Endothelial cell of umbilical vein (primary cell): Measurements from ENCODE around the gene OCA2. TPM values are rescaled to one million over a fixed set of nuclear protein-coding genes. Genes with fewer than 3 reads are reported as not detected.

Source experiments
- BruUV-seq: library from RNA; stranded (reverse); fragments of 400-500 nt; replicated peaks from 2 replicates; lab custom pipeline; 2021; lab: Mats Ljungman, UMichigan
- CTCF ChIA-PET: fragments of 300-600, 350-600 bp; sonication (Branson Sonifier 250); formaldehyde crosslinking; loops from one replicate; lab custom pipeline; 2021; ENCODE audit warnings: antibody characterized with exemption, inconsistent platforms; lab: Charles Lee
- POLR2A ChIA-PET: fragments of 300-600, 350-600 bp; sonication (Branson Sonifier 250); formaldehyde crosslinking; loops from one replicate; lab custom pipeline; 2021; ENCODE audit warnings: antibody characterized with exemption, inconsistent platforms; lab: Charles Lee
- DNase-seq: peaks from one replicate; pipeline ENCODE4 v3.0.0-alpha.2; 2011; ENCODE audit warnings: low read depth, low spot score
- FAIRE-seq: peaks from 2 replicates; lab custom pipeline; 2011; peaks lifted over from hg19 to GRCh38; lab: Jason Lieb, UNC
- H2AFZ ChIP-seq: 2 replicates; pipeline ENCODE4 v1.6.0; 2012; ENCODE audit warnings: low read depth, low read length, control low read depth, inconsistent platforms
- H3K27ac ChIP-seq: 2 replicates; pipeline ENCODE4 v1.5.1; 2011; ENCODE audit warnings: low read depth, mild to moderate bottlenecking, control low read depth, low read length, moderate library complexity; ENCODE audit not compliant: insufficient read depth
- H3K27me3 ChIP-seq, 2 experiments: 2 replicates each; pipeline versions ENCODE4 v1.6.0 to v1.6.1; 2011; ENCODE audit warnings: low read length in 2 of 2, mixed read lengths in 1 of 2; ENCODE audit not compliant: control insufficient read depth in 2 of 2, insufficient read depth in 2 of 2
- H3K36me3 ChIP-seq, 2 experiments: 2 replicates in 1 of 2; 3 replicates in 1 of 2; pipeline ENCODE4 v1.5.1; 2011; ENCODE audit warnings: low read length in 2 of 2, mild to moderate bottlenecking in 1 of 2, moderate library complexity in 1 of 2; ENCODE audit not compliant: control insufficient read depth in 2 of 2, insufficient read depth in 2 of 2; ENCODE audit errors: extremely low read depth in 1 of 2
- H3K4me1 ChIP-seq: 3 replicates; pipeline ENCODE4 v1.5.1; 2011; ENCODE audit warnings: mild to moderate bottlenecking, low read length; ENCODE audit not compliant: control insufficient read depth, insufficient read depth; ENCODE audit errors: extremely low read depth
- H3K4me2 ChIP-seq: 2 replicates; pipeline ENCODE4 v1.6.1; 2011; ENCODE audit warnings: low read length, control low read depth, mixed read lengths; ENCODE audit not compliant: insufficient read depth
- H3K4me3 ChIP-seq, 3 experiments: fragments of 200-600 bp in 1 of 3; sonication (generic), shearing (Covaris generic) in 1 of 3; replicated peaks in 1 of 3; 2 replicates each; pipeline ENCODE4 v1.5.1; 2011 to 2016; ENCODE audit warnings: control low read depth in 3 of 3, low read length in 3 of 3, mild to moderate bottlenecking in 2 of 3, inconsistent platforms in 1 of 3, low read depth in 1 of 3, moderate library complexity in 1 of 3; ENCODE audit not compliant: insufficient read depth in 1 of 3
- H3K79me2 ChIP-seq: 2 replicates; pipeline ENCODE4 v1.6.0; 2012; ENCODE audit warnings: low read length, inconsistent platforms; ENCODE audit not compliant: control insufficient read depth, insufficient read depth
- H3K9ac ChIP-seq: replicated peaks from 2 replicates; pipeline ENCODE3; 2011; ENCODE audit warnings: low read length, control low read depth; ENCODE audit not compliant: insufficient read depth; ENCODE audit errors: extremely low read depth
- H3K9me1 ChIP-seq: replicated peaks from 3 replicates; pipeline ENCODE4 v1.6.0; 2011; ENCODE audit warnings: mild to moderate bottlenecking, low read length; ENCODE audit not compliant: control insufficient read depth, insufficient read depth; ENCODE audit errors: extremely low read depth
- H3K9me3 ChIP-seq: replicated peaks from 2 replicates; pipeline ENCODE4 v1.5.1; 2012; ENCODE audit warnings: low read length, inconsistent platforms; ENCODE audit not compliant: control insufficient read depth, insufficient read depth
- H4K20me1 ChIP-seq: replicated peaks from 2 replicates; pipeline ENCODE3; 2011; ENCODE audit warnings: mild to moderate bottlenecking, low read length; ENCODE audit not compliant: control insufficient read depth, insufficient read depth; ENCODE audit errors: extremely low read depth
- CTCF ChIP-seq, 2 donors: IDR thresholded peaks; 1 replicate in 1 of 2; 2 replicates in 1 of 2; pipeline ENCODE4 v1.5.1; 2011; ENCODE audit warnings: low read length in 2 of 2, mild to moderate bottlenecking in 2 of 2, moderate library complexity in 2 of 2, control low read depth in 1 of 2, inconsistent platforms in 1 of 2, low read depth in 1 of 2; ENCODE audit not compliant: insufficient read depth in 1 of 2; ENCODE audit errors: extremely low read depth in 1 of 2
- EZH2 ChIP-seq: IDR thresholded peaks from 2 replicates; pipeline ENCODE4 v1.6.1; 2012; ENCODE audit warnings: borderline replicate concordance, low read depth, mild to moderate bottlenecking, moderate library complexity, low read length, inconsistent platforms; ENCODE audit not compliant: severe bottlenecking
- FOS ChIP-seq: IDR thresholded peaks from 2 replicates; pipeline ENCODE4 v1.6.1; 2011; ENCODE audit warnings: mild to moderate bottlenecking, low read length, moderate library complexity, borderline replicate concordance; ENCODE audit not compliant: insufficient read depth
- GATA2 ChIP-seq: IDR thresholded peaks from 2 replicates; pipeline ENCODE4 v1.7.0; 2011; ENCODE audit warnings: low read depth, mild to moderate bottlenecking, moderate library complexity, mixed read lengths, low read length; ENCODE audit not compliant: insufficient read length, insufficient read depth
- JUN ChIP-seq: IDR thresholded peaks from 2 replicates; pipeline ENCODE4 v1.6.1; 2011; ENCODE audit warnings: borderline replicate concordance, low read depth; ENCODE audit not compliant: insufficient read length, insufficient read depth
- MAX ChIP-seq: IDR thresholded peaks from 2 replicates; pipeline ENCODE4 v1.6.1; 2011; ENCODE audit not compliant: insufficient read depth, insufficient read length
- MYC ChIP-seq: IDR thresholded peaks from one replicate; pipeline ENCODE4 v1.6.1; 2011; ENCODE audit warnings: mild to moderate bottlenecking, low read depth, low read length
- POLR2A ChIP-seq: IDR thresholded peaks from 2 replicates; pipeline ENCODE4 v1.6.1; 2012; ENCODE audit warnings: low read depth, mild to moderate bottlenecking, control low read depth, low read length
- POLR2AphosphoS5 ChIP-seq: IDR thresholded peaks from 2 replicates; pipeline ENCODE4 v1.6.1; 2012; ENCODE audit warnings: low read depth, mild to moderate bottlenecking, control low read depth, low read length, moderate library complexity; ENCODE audit not compliant: insufficient read depth
- dilution Hi-C: fragments of 300-500 bp; cut with MboI; formaldehyde crosslinking; loops from one replicate; pipeline ENCODE4 v1.15.0; 2019; ENCODE audit warnings: low sequenced_read_pairs; ENCODE audit not compliant: extremely low pct_ligation_motif_present
- intact Hi-C: fragments of 100-400 bp; cut with micrococcal nuclease; formaldehyde crosslinking; loops from one replicate; pipeline ENCODE4 v1.10.0; 2022
- polyA plus RNA-seq, 4 experiments: library from polyadenylated mRNA; depleted of rRNA in 3 of 4; stranded (reverse) in 3 of 4; unstranded in 1 of 4; fragments of >200 nt; gene quantifications; 2 replicates each; pipeline versions ENCODE4 v1.2.1 to v1.2.3, GENCODE V29; 2011 to 2012; ENCODE audit warnings: missing spikeins in 1 of 4
- total RNA-seq: library from RNA; stranded (reverse); gene quantifications from 2 replicates; pipeline ENCODE4 v1.2.3, GENCODE V29; 2021

Gene OCA2
- total and polyA plus RNA-seq, 2 donors (not counting 3 experiments of a cell fraction or from before 2014, with no cell fraction given), result not detected

GRCh38 chr15:28006116-28006905 is 92.8 kb downstream of the OCA2 start:
- no peak overlapping the region for H3K9ac ChIP-seq
- H3K4me2 ChIP-seq, result no peak overlapping the region
- H3K9me1 ChIP-seq, result no peaks in the 10 kb centered on the region
- DNase-seq, result no peak
- dilution Hi-C loops (no loop called here), intact Hi-C loops (no loop called here)
- no peak overlapping the region for H3K27ac ChIP-seq
- BruUV-seq, result no TSS peak
- no peak overlapping the region for H2AFZ ChIP-seq
- ChIA-PET POLR2A (no interaction called here), CTCF (no interaction called here)
- FAIRE-seq, result no peak
- no peak overlapping the region for H3K4me3 ChIP-seq
- no peaks in the 10 kb centered on the region for H3K36me3 ChIP-seq
- no peaks in the 10 kb centered on the region for H4K20me1 ChIP-seq
- peaks cover 13% of the 10 kb centered on the region for H3K9me3 ChIP-seq
- H3K4me1 ChIP-seq, result no peaks in the 10 kb centered on the region
- TF ChIP-seq POLR2AphosphoS5, result no peak
- TF ChIP-seq FOS, result no peak
- TF ChIP-seq GATA2, result no peak
- TF ChIP-seq POLR2A, result no peak
- TF ChIP-seq CTCF (IDR thresholded peaks at IDR 0.05; ENCODE audit: extremely low read depth in 1 of 2, insufficient read depth in 1 of 2, low read depth in 1 of 2, low read length in 2 of 2), result no peak
- TF ChIP-seq JUN, result no peak
- TF ChIP-seq MAX, result no peak
- TF ChIP-seq MYC, result no peak
- TF ChIP-seq EZH2, result no peak
- H3K27me3 ChIP-seq, result no peaks in the 10 kb centered on the region
- H3K79me2 ChIP-seq, result no peaks in the 10 kb centered on the region
